Stimulated activated CD4-positive, alpha-beta T cell treated with anti-CD3 and anti-CD28 coated beads, Interleukin-2, amount 100 ng/mL, for 24 hours (primary cell): ENCODE measurements around the gene CELF4.
A peak's percentile ranks its signal among the peaks of the same experiment; 100 is the strongest.
"Not testable (repeated sequence)": the region's sequence is repeated elsewhere in the genome, so short reads cannot be mapped to it uniquely, and the experiment has no call there.

Source experiments
- DNase-seq, 2 donors: peaks; one replicate each; pipeline ENCODE4 v3.0.0-alpha.2; 2020

The CELF4 gene

GRCh38 chr18:37489011-37489410 lies 76.6 kb downstream of the CELF4 start:
- no peak for DNase-seq

- no peak for DNase-seq
Measured at GRCh38 chr18:37487400-37487867, 78.2 kb downstream of the CELF4 start.

GRCh38 chr18:37486848-37487247 lies 78.8 kb downstream of the CELF4 start:
- DNase-seq: no peak

GRCh38 chr18:37484983-37485834 lies 80.4 kb downstream of the CELF4 start:
- DNase-seq: peak in 1 of 2 donors; percentile 43

- DNase-seq: no peak
Measured at GRCh38 chr18:37483984-37484819, 81.4 kb downstream of the CELF4 start.

GRCh38 chr18:37483221-37483971 lies 82.2 kb downstream of the CELF4 start:
- DNase-seq: no peak

- DNase-seq: no peak
Measured at GRCh38 chr18:37482433-37482832, 83.2 kb downstream of the CELF4 start.

GRCh38 chr18:37482002-37482401 lies 83.6 kb downstream of the CELF4 start:
- DNase-seq: no peak

GRCh38 chr18:37481491-37481890 lies 84.1 kb downstream of the CELF4 start:
- no peak for DNase-seq

- no peak for DNase-seq
Measured at GRCh38 chr18:37481072-37481471, 84.5 kb downstream of the CELF4 start.

GRCh38 chr18:37476611-37477295 lies 88.8 kb downstream of the CELF4 start:
- DNase-seq: no peak

GRCh38 chr18:37476182-37476581 lies 89.4 kb downstream of the CELF4 start:
- peak in 1 of 2 donors; percentile 33 for DNase-seq

GRCh38 chr18:37473195-37473840 lies 92.3 kb downstream of the CELF4 start:
- no peak for DNase-seq

- no peak for DNase-seq
Measured at GRCh38 chr18:37471637-37472036, 94.0 kb downstream of the CELF4 start.

- no peak for DNase-seq
Measured at GRCh38 chr18:37470986-37471385, 94.6 kb downstream of the CELF4 start.

GRCh38 chr18:37467002-37467662 lies 98.5 kb downstream of the CELF4 start:
- no peak for DNase-seq

GRCh38 chr18:37465958-37466357 lies 99.6 kb downstream of the CELF4 start:
- DNase-seq: no peak

- no peak for DNase-seq
Measured at GRCh38 chr18:37464257-37464656, 101.3 kb downstream of the CELF4 start.

- DNase-seq: not testable (repeated sequence)
Measured at GRCh38 chr18:37461329-37461728, 104.3 kb downstream of the CELF4 start.

- no peak for DNase-seq
Measured at GRCh38 chr18:37460604-37461003, 105.0 kb downstream of the CELF4 start.

GRCh38 chr18:37458697-37459096 lies 106.9 kb downstream of the CELF4 start:
- DNase-seq: no peak
